Erythroblast (primary cell): ENCODE results near the gene AHNAK.

Experiments
- GATA1 ChIP-seq: IDR thresholded peaks from 2 replicates; pipeline ENCODE4 v1.6.1; 2011; ENCODE audit warnings: low read depth, mild to moderate bottlenecking, control low read depth, low read length, moderate library complexity
- POLR2A ChIP-seq: IDR thresholded peaks from 2 replicates; pipeline ENCODE4 v1.6.1; 2011; ENCODE audit warnings: mild to moderate bottlenecking, low read length

DNA sequence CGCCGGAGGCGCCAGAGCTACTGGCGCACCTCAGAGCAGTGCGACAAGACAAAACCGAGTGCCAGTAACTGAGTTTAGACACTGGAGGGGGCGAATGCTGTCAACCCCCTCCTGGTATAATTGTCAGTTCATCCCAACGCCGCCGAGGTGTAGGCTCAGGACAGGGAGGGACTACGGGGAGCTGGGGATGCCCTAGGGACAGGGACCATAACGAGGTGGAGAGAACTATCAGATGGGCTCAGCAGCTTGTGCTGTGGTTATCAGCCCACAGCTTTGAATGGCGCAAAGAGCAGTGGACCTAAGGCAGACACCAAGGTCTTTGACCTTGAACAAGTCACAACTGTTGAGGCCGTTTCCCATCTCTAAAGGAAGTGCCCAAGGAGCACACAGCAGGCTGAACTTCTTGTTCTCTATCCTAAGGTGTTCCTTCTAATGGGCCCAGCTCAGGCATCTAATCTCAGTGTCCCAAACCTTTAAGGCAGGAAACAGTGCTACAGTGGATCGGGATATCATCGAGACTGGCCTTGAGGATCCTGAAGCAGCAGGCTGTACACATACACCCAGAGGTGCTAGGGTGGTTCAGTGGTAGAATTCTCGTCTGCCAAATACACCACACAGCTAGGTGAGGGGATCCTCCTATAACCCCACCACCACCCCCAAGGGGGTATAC, 45.7 kb upstream of the AHNAK start:
- TF ChIP-seq POLR2A (no peak), GATA1 (no peak)
